ENCODE results near the gene MRPS15.
"Not testable (repeated sequence)": the region's sequence is repeated elsewhere in the genome, so short reads cannot be mapped to it uniquely, and the experiment has no call there.

Gene MRPS15

GRCh38 chr1:36481091-36481490, 16.9 kb upstream of the MRPS15 start:
- no peak overlapping the region for H3K27ac ChIP-seq
- TF ChIP-seq ZFX (IDR thresholded peaks at IDR 0.05; ENCODE audit: borderline replicate concordance) (no peak), CTCF (IDR thresholded peaks at IDR 0.05) (no peak)

GRCh38 chr1:36480161-36480560, 16.0 kb upstream of the MRPS15 start:
- H3K27ac ChIP-seq, result no peak overlapping the region
- TF ChIP-seq ZFX (IDR thresholded peaks at IDR 0.05; ENCODE audit: borderline replicate concordance) (no peak), CTCF (IDR thresholded peaks at IDR 0.05) (no peak)

GRCh38 chr1:36479505-36480051, 15.4 kb upstream of the MRPS15 start:
- no peak overlapping the region for H3K27ac ChIP-seq

GRCh38 chr1:36477615-36478014, 13.4 kb upstream of the MRPS15 start:
- H3K27ac ChIP-seq, result not testable (repeated sequence)

More at GRCh38 chr1:36479505-36480051, 15.4 kb upstream of the MRPS15 start:
- TF ChIP-seq CTCF (IDR thresholded peaks at IDR 0.05) (no peak), ZFX (IDR thresholded peaks at IDR 0.05; ENCODE audit: borderline replicate concordance) (no peak)

- no peak overlapping the region for H3K27ac ChIP-seq
- no peak for TF ChIP-seq CTCF (IDR thresholded peaks at IDR 0.05)
- no peak for TF ChIP-seq ZFX (IDR thresholded peaks at IDR 0.05; ENCODE audit: borderline replicate concordance)
Observed at GRCh38 chr1:36476945-36477344, 12.8 kb upstream of the MRPS15 start.

- TF ChIP-seq CTCF (IDR thresholded peaks at IDR 0.05) (no peak), ZFX (IDR thresholded peaks at IDR 0.05; ENCODE audit: borderline replicate concordance) (no peak)
Observed at GRCh38 chr1:36475910-36476604, 11.9 kb upstream of the MRPS15 start.

GRCh38 chr1:36475341-36475740, 11.2 kb upstream of the MRPS15 start:
- no peak overlapping the region for H3K27ac ChIP-seq
- TF ChIP-seq CTCF (IDR thresholded peaks at IDR 0.05), result no peak
- no peak for TF ChIP-seq ZFX (IDR thresholded peaks at IDR 0.05; ENCODE audit: borderline replicate concordance)

More at GRCh38 chr1:36475910-36476604, 11.9 kb upstream of the MRPS15 start:
- H3K27ac ChIP-seq, result no peak overlapping the region

Data from 22Rv1 (cell line).